HAP-1 (cell line): ENCODE results near the gene INF2.

ENCODE experiments used
- DNase-seq, 2 experiments: peaks; one replicate each; pipeline ENCODE4 v3.0.0-alpha.2; 2016 to 2020; ENCODE audit warnings: low spot score in 2 of 2
- H3K27me3 ChIP-seq: fragments of 250-450 bp; sonication (Bioruptor Pico); 2 replicates; pipeline ENCODE4 v1.5.1; 2020; ENCODE audit warnings: low read depth, mild to moderate bottlenecking, moderate library complexity
- H3K36me3 ChIP-seq: fragments of 250-450 bp; sonication (Bioruptor Pico); replicated peaks from 2 replicates; pipeline ENCODE4 v1.5.1; 2020; ENCODE audit warnings: mild to moderate bottlenecking
- H3K4me1 ChIP-seq: fragments of 250-450 bp; sonication (Bioruptor Pico); 2 replicates; pipeline ENCODE4 v1.5.1; 2020; ENCODE audit warnings: mild to moderate bottlenecking
- H3K4me3 ChIP-seq: fragments of 250-450 bp; sonication (Bioruptor Pico); 2 replicates; pipeline ENCODE4 v1.5.1; 2020; ENCODE audit warnings: mild to moderate bottlenecking, moderate library complexity
- H3K9me3 ChIP-seq: fragments of 250-450 bp; sonication (Bioruptor Pico); 2 replicates; pipeline ENCODE4 v1.5.1; 2020; ENCODE audit warnings: mild to moderate bottlenecking, moderate library complexity
- in situ Hi-C: fragments of 300-500 bp; cut with MboI; formaldehyde crosslinking; loops from 3 replicates; pipeline ENCODE4 v1.14.3; 2020; ENCODE audit warnings: low sequenced_read_pairs, inconsistent platforms, mixed read lengths

The INF2 gene

GRCh38 chr14:104714681-104715080 lies 25.3 kb downstream of the INF2 start:
- Histone ChIP-seq H3K27me3 (no peaks in the 10 kb centered on the region), H3K4me1 (no peaks in the 10 kb centered on the region), H3K4me3 (no peak overlapping the region), H3K36me3 (peaks cover 31% of the 10 kb centered on the region), H3K9me3 (no peaks in the 10 kb centered on the region)
- in situ Hi-C loops = no loop called here
- DNase-seq = no peak

- Histone ChIP-seq H3K27me3 (no peaks in the 10 kb centered on the region), H3K36me3 (peaks cover 26% of the 10 kb centered on the region), H3K4me3 (no peak overlapping the region), H3K4me1 (no peaks in the 10 kb centered on the region), H3K9me3 (no peaks in the 10 kb centered on the region)
- no peak for DNase-seq
- in situ Hi-C loops = no loop called here
Observed at GRCh38 chr14:104715416-104715815, 26.0 kb downstream of the INF2 start.

- Histone ChIP-seq H3K4me3 (no peak overlapping the region), H3K9me3 (no peaks in the 10 kb centered on the region), H3K36me3 (peaks cover 23% of the 10 kb centered on the region), H3K4me1 (no peaks in the 10 kb centered on the region), H3K27me3 (no peaks in the 10 kb centered on the region)
- in situ Hi-C loops = no loop called here
- DNase-seq = no peak
Observed at GRCh38 chr14:104715871-104716270, 26.5 kb downstream of the INF2 start.

- Histone ChIP-seq H3K9me3 (no peaks in the 10 kb centered on the region), H3K36me3 (peaks cover 11% of the 10 kb centered on the region), H3K4me3 (no peak overlapping the region), H3K4me1 (no peaks in the 10 kb centered on the region), H3K27me3 (no peaks in the 10 kb centered on the region)
- DNase-seq = no peak
- in situ Hi-C loops = no loop called here
Observed at GRCh38 chr14:104717137-104717536, 27.7 kb downstream of the INF2 start.

GRCh38 chr14:104717646-104718045 lies 28.2 kb downstream of the INF2 start:
- no peak for DNase-seq
- Histone ChIP-seq H3K27me3 (no peaks in the 10 kb centered on the region), H3K36me3 (peaks cover 7% of the 10 kb centered on the region; the same call in 1 of the 2 replicates), H3K4me1 (no peaks in the 10 kb centered on the region), H3K9me3 (no peaks in the 10 kb centered on the region), H3K4me3 (no peak overlapping the region)
- in situ Hi-C loops = no loop called here

GRCh38 chr14:104718147-104718546 lies 28.7 kb downstream of the INF2 start:
- H3K9me3 ChIP-seq = no peaks in the 10 kb centered on the region
- in situ Hi-C loops = no loop called here
- H3K4me1 ChIP-seq = no peaks in the 10 kb centered on the region
- H3K27me3 ChIP-seq = no peaks in the 10 kb centered on the region
- peaks cover 3% of the 10 kb centered on the region; the same call in 1 of the 2 replicates for H3K36me3 ChIP-seq
- no peak overlapping the region for H3K4me3 ChIP-seq
- no peak for DNase-seq

- Histone ChIP-seq H3K27me3 (no peaks in the 10 kb centered on the region), H3K4me3 (no peak overlapping the region), H3K4me1 (no peaks in the 10 kb centered on the region; the same call in 1 of the 2 replicates), H3K36me3 (no peaks in the 10 kb centered on the region), H3K9me3 (no peaks in the 10 kb centered on the region)
- in situ Hi-C loops = no loop called here
- no peak for DNase-seq
Observed at GRCh38 chr14:104718871-104719270, 29.5 kb downstream of the INF2 start.

GRCh38 chr14:104719343-104719742 lies 29.9 kb downstream of the INF2 start:
- DNase-seq = no peak
- H3K27me3 ChIP-seq = no peaks in the 10 kb centered on the region
- H3K9me3 ChIP-seq = no peaks in the 10 kb centered on the region
- no peaks in the 10 kb centered on the region; the same call in 1 of the 2 replicates for H3K4me1 ChIP-seq
- in situ Hi-C loops = no loop called here
- no peak overlapping the region for H3K4me3 ChIP-seq
- no peaks in the 10 kb centered on the region for H3K36me3 ChIP-seq

- Histone ChIP-seq H3K4me3 (no peak overlapping the region), H3K9me3 (no peaks in the 10 kb centered on the region), H3K36me3 (no peaks in the 10 kb centered on the region), H3K4me1 (no peaks in the 10 kb centered on the region; the same call in 1 of the 2 replicates), H3K27me3 (no peaks in the 10 kb centered on the region; the same call in 1 of the 2 replicates)
- no peak for DNase-seq
- in situ Hi-C loops = no loop called here
Observed at GRCh38 chr14:104721505-104722431, 32.4 kb downstream of the INF2 start.

GRCh38 chr14:104722938-104723650 lies 33.7 kb downstream of the INF2 start:
- H3K4me3 ChIP-seq = no peak overlapping the region; the same call in 1 of the 2 replicates

GRCh38 chr14:104723651-104724406 lies 34.4 kb downstream of the INF2 start, which contains the start of gene ADSS1:
Gene ADSS1 (plus strand): TSS chr14:104724229. CDS start chr14:104724271, 42 bp downstream.
- Histone ChIP-seq H3K36me3 (no peaks in the 10 kb centered on the region), H3K4me3 (peak within 1 kb of the TSS; percentile 46), H3K27me3 (peaks cover 6% of the 10 kb centered on the region; the same call in 1 of the 2 replicates), H3K4me1 (no peaks in the 10 kb centered on the region; the same call in 1 of the 2 replicates), H3K9me3 (no peaks in the 10 kb centered on the region)
- in situ Hi-C loops = no loop called here
- DNase-seq = peak; percentile 15 to 80

More at GRCh38 chr14:104722938-104723650, 33.7 kb downstream of the INF2 start:
- in situ Hi-C loops = no loop called here
- peaks cover 6% of the 10 kb centered on the region; the same call in 1 of the 2 replicates for H3K27me3 ChIP-seq
- DNase-seq = no peak
- no peaks in the 10 kb centered on the region; the same call in 1 of the 2 replicates for H3K4me1 ChIP-seq
- H3K36me3 ChIP-seq = no peaks in the 10 kb centered on the region
- H3K9me3 ChIP-seq = no peaks in the 10 kb centered on the region

- no peak for DNase-seq
- in situ Hi-C loops = no loop called here
- Histone ChIP-seq H3K36me3 (no peaks in the 10 kb centered on the region), H3K9me3 (no peaks in the 10 kb centered on the region), H3K4me1 (no peaks in the 10 kb centered on the region; the same call in 1 of the 2 replicates), H3K4me3 (peak overlapping the region; percentile 46), H3K27me3 (peaks cover 6% of the 10 kb centered on the region; the same call in 1 of the 2 replicates)
Observed at GRCh38 chr14:104724407-104724980, 35.1 kb downstream of the INF2 start.
